ENCODE data around the gene ATL2. TPM values are rescaled to one million over a fixed set of nuclear protein-coding genes. Genes with fewer than 3 reads are reported as not detected.

ATL2 gene
- total and polyA plus RNA-seq, 2 of the 8 experiments (the other 6 are each of a cell fraction or from before 2014, with no cell fraction given): 38.8 to 84.6 TPM

- POLR2A ChIA-PET (ENCODE audit: partially characterized antibody): interaction anchor here (1.3 kb wide), 1 partner anchor 14 kb away, joined by 3 read pairs; no protein-coding TSS in a partner anchor
- FAIRE-seq (no peak), DNase-seq (ENCODE audit: low read depth in 1 of 2, low spot score in 2 of 2) (no peak)
- CTCF ChIA-PET (ENCODE audit: partially characterized antibody): no interaction called here
- Histone ChIP-seq H4K5ac (ENCODE audit: insufficient read length, low read depth, low read length) (no peak overlapping the region), H3K56ac (replicated peaks; ENCODE audit: insufficient read length, low read depth, low read length) (no peak overlapping the region), H3K4me3 (ENCODE audit: extremely low read depth in 1 of 4, insufficient read depth in 2 of 4, low read depth in 3 of 4, low read length in 4 of 4) (no peak overlapping the region), H3K36me3 (ENCODE audit: control insufficient read depth in 2 of 4, insufficient read depth in 4 of 4, low read length in 3 of 4) (peaks cover 6 to 33% (median 16%) of the 10 kb centered on the region in 4 experiments; a peak in 7 of 8 replicates), H3K79me1 (ENCODE audit: low read depth, low read length) (peaks cover 4% of the 10 kb centered on the region), H3K4me2 (ENCODE audit: insufficient read depth in 1 of 2, low read depth in 2 of 2, low read length in 2 of 2) (no peak overlapping the region), H3K79me2 (ENCODE audit: control insufficient read depth in 1 of 2, insufficient read depth in 2 of 2, low read length in 2 of 2) (peaks cover 0 to 30% of the 10 kb centered on the region in 2 experiments; a peak in 2 of 4 replicates), H3K9ac (replicated peaks in 1 of 4; ENCODE audit: extremely low read depth in 1 of 4, low read depth in 3 of 4, low read length in 3 of 4) (no peak overlapping the region), H3K23ac (ENCODE audit: insufficient read length) (no peak overlapping the region), H3K4me1 (replicated peaks in 1 of 4; ENCODE audit: control insufficient read depth in 3 of 4, insufficient read depth in 4 of 4, low read length in 3 of 4) (peaks cover 1 to 12% (median 7%) of the 10 kb centered on the region in 4 experiments), H3K4ac (replicated peaks; ENCODE audit: insufficient read length, low read depth, low read length) (no peak overlapping the region), H2AK5ac (ENCODE audit: low read depth, low read length) (0 out of 2 replicates have a peak overlapping the region, but pooled peaks have one; percentile 39), H4K20me1 (replicated peaks in 1 of 2; ENCODE audit: control insufficient read depth in 1 of 2, insufficient read depth in 2 of 2, low read length in 2 of 2) (peaks cover 2% of the 10 kb centered on the region in 2 experiments), H2BK20ac (ENCODE audit: low read length) (no peak overlapping the region), H3K27ac (ENCODE audit: low read depth, low read length) (no peak overlapping the region), H4K8ac (ENCODE audit: extremely low read depth, insufficient read depth, low read length) (peak overlapping the region; percentile 43; the same call in 1 of the 2 replicates), H3K27me3 (replicated peaks in 1 of 4; ENCODE audit: control insufficient read depth in 3 of 4, extremely low read depth in 1 of 4, insufficient read depth in 3 of 4, low read length in 3 of 4) (no peaks in the 10 kb centered on the region), H2AFZ (ENCODE audit: low read length) (no peak overlapping the region), H3K14ac (ENCODE audit: insufficient read length) (no peak overlapping the region), H3K18ac (ENCODE audit: extremely low read depth, low read length) (no peak overlapping the region), H4K91ac (replicated peaks; ENCODE audit: insufficient read length, low read length) (no peak overlapping the region), H3K9me3 (ENCODE audit: insufficient read depth in 2 of 2, low read depth in 1 of 2, low read length in 1 of 2) (no peaks in the 10 kb centered on the region), H2BK120ac (replicated peaks; ENCODE audit: low read depth, low read length) (no peak overlapping the region), H2BK15ac (ENCODE audit: low read length) (no peak overlapping the region), H2BK12ac (ENCODE audit: low read depth, low read length) (0 out of 2 replicates have a peak overlapping the region, but pooled peaks have one; percentile 39), H3K23me2 (ENCODE audit: low read depth, low read length) (no peaks in the 10 kb centered on the region), H2BK5ac (ENCODE audit: low read depth, low read length) (peak overlapping the region; percentile 80; the same call in 1 of the 2 replicates)
- TF ChIP-seq SP1 (IDR thresholded peaks at IDR 0.05; ENCODE audit: low read depth, low read length) (no peak), EZH2 (IDR thresholded peaks at IDR 0.05; ENCODE audit: low read depth, low read length, severe bottlenecking) (no peak), RAD21 (IDR thresholded peaks at IDR 0.05 in 1 of 2, conservative IDR thresholded peaks at IDR 0.05 in 1 of 2; ENCODE audit: low read depth in 2 of 2, low read length in 2 of 2) (no peak), RBBP5 (IDR thresholded peaks at IDR 0.05; ENCODE audit: borderline replicate concordance, low read depth, low read length) (no peak), POLR2AphosphoS5 (IDR thresholded peaks at IDR 0.05; ENCODE audit: low read depth, low read length) (no peak), SUZ12 (IDR thresholded peaks at IDR 0.05; ENCODE audit: low read length) (no peak), ASH2L (IDR thresholded peaks at IDR 0.05; ENCODE audit: low read length) (no peak), SIX5 (IDR thresholded peaks at IDR 0.05; ENCODE audit: low read depth, low read length) (no peak), EGR1 (IDR thresholded peaks at IDR 0.05; ENCODE audit: borderline replicate concordance, low read depth, low read length) (no peak), KDM4A (IDR thresholded peaks at IDR 0.05; ENCODE audit: low read depth, low read length, severe bottlenecking) (no peak)
- 93% methylated on average over 3 of the region's 3 CpGs; no CpG with 5 or more reads in 1 of the 2 experiments for WGBS, 2 experiments (ENCODE audit: extremely low coverage in 1 of 2, insufficient coverage in 1 of 2, insufficient read length in 1 of 2, insufficient replicate concordance in 2 of 2, low coverage in 1 of 2, low lambda C conversion rate in 2 of 2, missing lambda C conversion rate in 1 of 2)
These were observed 74.9 kb downstream of the ATL2 start for GRCh38 chr2:38301969-38302702.

All from H1 (cell line).